ENCODE data around the gene PRUNE2.

Gene PRUNE2

DNA sequence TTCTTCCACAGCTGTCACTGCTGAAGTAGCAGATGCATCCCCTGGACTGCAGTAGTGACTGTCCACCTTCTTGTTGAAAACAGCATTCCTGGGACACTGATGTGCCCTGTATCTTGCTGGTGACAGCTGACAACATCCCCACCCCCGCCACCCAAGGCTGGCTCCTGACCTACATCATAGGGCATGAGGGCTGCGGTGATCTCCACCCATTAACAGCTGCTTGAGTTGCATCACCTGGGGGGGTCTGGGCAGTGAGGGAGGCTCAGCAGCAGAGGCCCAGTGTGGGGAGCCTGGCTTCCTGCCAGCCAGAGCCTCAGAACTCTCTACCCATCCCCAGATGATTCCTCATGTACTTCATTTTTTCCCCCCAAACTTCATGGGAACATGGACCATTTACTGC is 4.1 kb downstream of the PRUNE2 start:
- no peak for DNase-seq (ENCODE audit: low spot score)

DNA sequence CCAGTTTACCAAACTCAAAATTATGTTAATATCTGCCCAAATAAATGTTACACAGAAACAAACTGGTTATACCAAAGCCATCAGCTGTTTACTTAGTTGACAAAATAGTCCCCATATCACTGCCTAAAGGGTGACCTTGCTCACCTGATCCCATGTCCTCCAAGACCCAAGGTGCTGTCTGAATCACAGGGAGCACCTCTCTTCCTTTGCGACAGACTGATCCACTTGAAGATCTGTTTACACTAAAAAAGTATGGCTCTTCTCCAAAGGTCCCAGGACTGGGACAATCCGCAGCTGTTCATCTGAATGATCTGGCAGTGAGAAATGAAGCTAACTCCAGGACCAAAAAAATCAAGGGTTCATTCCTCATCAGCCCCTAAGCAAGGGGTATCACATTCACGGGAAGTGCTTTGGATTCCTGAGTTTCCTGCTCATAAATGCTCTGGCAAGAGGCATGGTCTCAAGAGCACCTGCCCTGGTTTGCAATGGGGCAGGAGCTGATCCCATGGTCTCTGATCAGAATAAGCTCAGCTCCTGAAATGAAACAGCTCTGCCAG is 5.0 kb downstream of the PRUNE2 start:
- DNase-seq (ENCODE audit: low spot score): no peak

GRCh38 chr9:76898786-76899185 is 7.1 kb downstream of the PRUNE2 start:
- DNase-seq (ENCODE audit: low spot score): no peak

- DNase-seq (ENCODE audit: low spot score): no peak
Observed at GRCh38 chr9:76897804-76898525, 7.9 kb downstream of the PRUNE2 start.

DNA sequence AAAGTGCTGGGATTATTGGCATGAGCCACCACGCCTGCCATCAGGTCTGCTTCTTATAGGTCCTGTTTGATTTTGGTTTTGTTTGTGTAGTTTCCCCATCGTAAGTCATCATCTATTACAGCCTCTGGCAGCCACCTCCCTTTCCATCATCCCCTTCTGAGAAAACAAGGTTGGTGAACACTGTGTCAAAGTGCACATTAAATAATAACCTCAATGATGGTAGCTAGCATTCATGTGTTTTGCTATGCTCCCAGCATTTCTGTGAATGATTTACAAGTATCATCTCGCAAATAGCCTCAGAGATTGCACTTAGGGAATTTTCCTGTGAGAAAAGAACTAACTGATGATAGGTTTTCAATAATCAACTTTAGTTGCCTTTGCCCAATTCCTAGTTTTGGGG is 9.9 kb downstream of the PRUNE2 start:
- DNase-seq (ENCODE audit: low spot score): no peak

- no peak for DNase-seq (ENCODE audit: low spot score)
Observed at GRCh38 chr9:76895186-76895585, 10.7 kb downstream of the PRUNE2 start.

DNA sequence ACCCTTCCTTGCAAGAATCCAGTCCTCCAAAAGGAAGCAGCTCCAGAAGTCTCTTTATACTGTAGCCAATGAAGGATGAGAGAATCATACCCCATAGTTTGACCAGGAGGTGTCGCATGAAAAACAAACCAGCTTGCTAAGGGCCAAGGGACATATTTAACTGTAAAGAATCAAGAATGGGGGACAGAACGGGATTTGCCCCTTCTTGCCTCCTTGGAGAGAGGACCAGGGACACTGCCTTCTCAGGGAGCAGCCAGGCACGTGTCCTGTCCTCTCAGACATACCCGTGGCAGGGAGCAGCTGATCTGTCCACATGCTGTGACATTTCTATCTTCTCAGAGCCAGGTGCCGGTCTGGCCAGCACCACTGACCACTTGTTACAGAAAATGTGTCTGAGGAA is 11.7 kb downstream of the PRUNE2 start:
- DNase-seq (ENCODE audit: low spot score): no peak

GRCh38 chr9:76893395-76893932 is 12.4 kb downstream of the PRUNE2 start:
- DNase-seq (ENCODE audit: low spot score): no peak

DNA sequence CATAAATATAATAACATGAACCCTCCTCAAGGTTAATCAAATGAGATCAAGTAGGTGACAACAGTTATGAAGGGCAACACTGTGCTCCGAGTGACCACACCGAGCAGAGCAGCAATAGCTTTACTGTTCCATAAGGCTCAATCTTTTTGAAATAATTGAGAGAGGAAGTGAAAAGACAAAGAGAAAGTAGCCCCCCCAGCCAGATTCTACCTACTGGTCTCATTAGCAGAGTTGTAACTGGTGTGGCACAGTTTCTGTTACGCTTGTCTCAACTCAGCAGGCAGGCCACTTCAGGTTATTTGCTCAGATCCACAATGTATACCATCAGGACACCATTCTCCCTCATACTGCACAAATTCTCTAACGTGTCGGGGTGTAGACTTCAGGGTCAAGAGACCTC is 14.0 kb downstream of the PRUNE2 start:
- DNase-seq (ENCODE audit: low spot score): no peak

- DNase-seq (ENCODE audit: low spot score): no peak
Observed at GRCh38 chr9:76891279-76891678, 14.6 kb downstream of the PRUNE2 start.

DNA sequence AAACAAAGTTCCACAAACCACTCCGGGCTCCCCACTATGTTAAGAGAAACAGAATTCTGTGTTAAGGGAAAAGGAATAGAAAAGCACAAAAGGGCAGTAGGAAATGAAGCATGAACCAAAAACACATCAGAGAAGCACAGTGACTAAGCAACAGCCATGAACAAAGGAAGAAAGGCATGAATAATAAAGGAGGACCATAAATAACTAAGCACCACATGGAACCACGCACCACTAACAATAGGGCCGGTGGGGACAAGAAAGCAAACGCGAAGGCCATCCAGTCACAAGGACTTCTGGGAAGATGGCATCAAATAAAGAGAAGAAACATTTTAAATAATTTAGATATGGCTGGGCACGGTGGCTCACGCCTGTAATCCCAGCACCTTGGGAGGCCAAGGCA is 18.0 kb downstream of the PRUNE2 start:
- no peak for DNase-seq (ENCODE audit: low spot score)

DNA sequence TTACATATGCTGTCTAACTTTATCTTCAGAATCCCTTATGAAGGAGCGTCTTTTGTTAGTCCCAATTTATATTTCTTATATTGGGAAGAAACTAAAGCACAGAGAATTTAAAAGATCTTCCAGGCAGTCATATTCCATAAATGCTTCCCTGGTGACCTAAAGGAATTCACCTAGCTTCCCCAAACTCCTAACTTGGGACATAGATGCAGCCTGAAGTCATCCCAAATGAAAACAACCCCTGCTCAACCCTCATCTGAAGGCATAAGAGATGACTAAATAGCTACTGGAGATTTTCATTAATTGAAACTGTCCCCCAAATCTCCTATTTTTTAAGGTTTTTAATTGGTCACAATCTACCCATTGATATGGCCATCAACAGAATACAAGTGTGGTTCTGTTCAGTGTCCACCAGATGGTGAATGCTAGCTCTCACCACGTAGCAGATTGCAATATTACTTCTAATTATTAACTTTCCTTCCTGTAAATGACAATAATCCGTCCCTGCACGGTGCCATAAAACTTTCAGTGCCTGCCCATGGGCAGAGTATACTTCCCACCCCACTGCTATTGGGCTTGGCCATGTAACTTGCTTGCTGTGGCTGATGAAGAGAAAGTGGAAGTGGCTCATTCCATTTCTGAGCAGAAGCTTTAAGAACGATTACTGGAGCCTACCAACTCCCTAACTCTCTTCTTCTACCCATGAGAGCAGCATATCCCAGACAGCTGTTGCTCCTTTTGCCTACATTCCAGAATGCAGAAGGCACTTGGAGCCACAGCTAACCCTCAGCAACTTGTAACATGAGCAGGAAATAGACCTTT is 18.7 kb downstream of the PRUNE2 start:
- no peak for DNase-seq (ENCODE audit: low spot score)

DNA sequence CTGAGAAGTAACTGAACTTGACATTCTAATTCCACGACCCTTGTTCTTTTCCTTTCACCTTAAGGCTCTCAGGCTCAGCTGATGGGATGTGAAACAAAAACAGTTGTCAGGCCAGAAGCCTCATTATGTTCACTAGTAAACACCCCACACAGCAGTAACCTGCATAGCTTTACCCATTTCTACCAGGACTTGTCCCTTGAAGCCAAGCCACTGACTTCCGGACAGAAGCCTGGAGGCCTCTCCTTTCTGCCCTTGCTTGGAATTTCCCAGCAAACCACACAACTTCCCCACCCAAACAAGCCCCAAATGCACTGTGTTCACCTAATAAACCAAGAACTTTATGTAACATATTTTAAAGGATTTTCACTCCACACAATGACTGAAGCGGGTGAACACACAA is 19.6 kb downstream of the PRUNE2 start:
- no peak for DNase-seq (ENCODE audit: low spot score)

DNA sequence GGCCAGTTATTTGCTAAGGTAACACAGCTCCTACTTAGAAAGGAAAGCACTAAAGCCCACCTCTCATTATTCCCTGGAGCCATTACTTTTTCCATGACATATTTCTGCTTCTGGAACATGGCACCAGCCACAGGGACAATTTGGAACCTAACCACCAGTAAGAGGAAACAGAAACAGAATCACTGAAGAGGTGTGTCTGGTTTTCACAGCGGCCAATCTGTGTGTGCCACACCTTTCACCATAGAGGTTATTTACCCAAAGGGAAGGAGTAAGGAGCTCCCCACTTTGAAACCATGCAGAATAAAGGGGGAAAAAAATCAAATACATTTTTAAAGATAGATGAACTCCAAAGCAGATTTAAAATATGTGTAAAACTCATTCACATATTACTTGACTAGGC is 21.1 kb downstream of the PRUNE2 start:
- DNase-seq (ENCODE audit: low spot score): no peak

- no peak for DNase-seq (ENCODE audit: low spot score)
Observed at GRCh38 chr9:76883341-76883855, 22.5 kb downstream of the PRUNE2 start.

GRCh38 chr9:76882686-76883085 is 23.2 kb downstream of the PRUNE2 start:
- DNase-seq (ENCODE audit: low spot score): no peak

- no peak for DNase-seq (ENCODE audit: low spot score)
Observed at GRCh38 chr9:76880210-76880609, 25.7 kb downstream of the PRUNE2 start.

DNA sequence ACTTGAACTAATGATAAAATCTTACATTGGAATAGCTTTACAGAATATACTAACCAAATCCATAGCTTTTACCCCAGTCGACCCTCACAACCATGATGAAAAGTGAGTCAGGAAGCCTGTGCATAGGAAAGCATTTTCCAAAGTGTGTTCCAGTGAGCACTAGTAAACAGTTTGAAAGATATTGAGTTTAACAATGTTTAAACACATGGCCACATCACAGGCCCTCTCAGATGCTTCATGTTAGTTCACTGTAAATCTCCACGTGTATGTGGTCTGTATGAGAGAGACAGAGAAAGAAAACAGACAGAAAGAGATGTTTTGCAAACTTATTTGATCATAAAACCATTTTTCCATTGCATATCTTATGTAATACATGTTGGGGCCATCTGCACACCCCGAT is 27.0 kb downstream of the PRUNE2 start:
- no peak for DNase-seq (ENCODE audit: low spot score)

- no peak for DNase-seq (ENCODE audit: low spot score)
Observed at GRCh38 chr9:76877961-76878360, 28.0 kb downstream of the PRUNE2 start.

DNA sequence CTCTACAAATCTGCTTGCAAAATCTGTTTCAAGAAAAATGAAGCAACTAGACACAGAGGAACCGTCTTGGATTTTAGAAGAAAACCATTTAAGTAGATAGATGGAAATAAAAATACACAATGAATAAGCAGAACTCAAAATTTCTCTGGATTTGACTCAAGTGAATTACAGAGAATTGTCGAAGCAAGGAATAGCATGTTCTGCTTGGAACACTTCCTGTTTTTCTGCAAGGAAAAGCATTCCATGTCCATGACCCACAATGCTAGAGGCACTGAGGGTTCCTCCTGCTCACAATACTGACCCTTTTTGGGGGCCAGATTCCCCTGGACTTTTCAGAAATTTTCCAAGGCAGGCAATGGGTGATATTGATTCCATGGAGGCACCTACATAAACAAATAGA is 29.8 kb downstream of the PRUNE2 start:
- no peak for DNase-seq (ENCODE audit: low spot score)

GRCh38 chr9:76873821-76874220 is 32.1 kb downstream of the PRUNE2 start:
- no peak for DNase-seq (ENCODE audit: low spot score)

DNA sequence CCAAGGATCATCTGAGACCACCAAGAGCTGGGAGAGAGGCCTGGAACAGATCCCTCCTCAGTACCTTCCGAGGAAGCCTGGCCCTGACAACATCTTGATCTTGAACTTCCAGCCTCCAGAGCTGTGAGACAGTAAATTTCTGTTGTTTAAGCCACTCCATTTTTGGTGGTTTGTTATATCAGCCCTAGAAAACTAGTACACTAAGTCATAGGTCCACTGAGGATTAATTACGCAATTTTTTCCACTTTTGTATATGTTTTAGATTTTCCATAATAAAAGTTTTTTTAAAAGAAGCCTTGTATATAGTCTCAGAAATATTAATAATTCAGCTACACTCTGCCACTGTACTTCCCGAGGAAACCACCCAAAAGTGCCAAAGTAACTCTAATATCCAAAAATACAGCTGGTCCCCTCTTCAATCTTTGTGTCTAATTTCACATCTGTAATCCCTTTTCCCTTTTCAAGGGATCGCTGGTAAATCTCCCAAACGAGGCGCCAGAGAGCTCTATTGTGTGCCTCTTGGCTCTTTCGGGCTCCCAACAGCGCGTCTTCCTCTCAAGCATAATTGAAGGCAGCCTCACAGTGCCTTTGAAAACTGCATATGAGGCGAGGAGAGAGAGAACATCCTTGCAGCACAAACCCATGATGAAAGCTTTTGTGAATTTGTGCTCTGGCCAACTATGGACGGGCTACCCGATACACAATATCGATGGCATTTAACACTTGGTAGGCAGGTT is 32.7 kb downstream of the PRUNE2 start:
- DNase-seq (ENCODE audit: low spot score): no peak
